H1 (cell line): ENCODE results near the gene NMT2. TPM values are rescaled to one million over a fixed set of nuclear protein-coding genes. Genes with fewer than 3 reads are reported as not detected.

Experiments used
- CTCF ChIA-PET: fragments of 300-600 bp; sonication (Branson Sonifier 250); formaldehyde crosslinking; loops from one replicate; lab custom pipeline; 2021; ENCODE audit not compliant: partially characterized antibody; lab: Charles Lee
- POLR2A ChIA-PET: fragments of 300-600 bp; sonication (Branson Sonifier 250); formaldehyde crosslinking; loops from one replicate; lab custom pipeline; 2021; ENCODE audit warnings: inconsistent platforms; ENCODE audit not compliant: partially characterized antibody; lab: Charles Lee
- DNase-seq, 2 experiments: peaks; one replicate each; pipeline versions ENCODE4 v3.0.0 to v3.0.0-alpha.2; 2010 to 2022; ENCODE audit warnings: low spot score in 2 of 2, low read depth in 1 of 2, mixed read lengths in 1 of 2
- FAIRE-seq: peaks from 2 replicates; lab custom pipeline; 2011; peaks lifted over from hg19 to GRCh38; lab: Jason Lieb, UNC
- H2AFZ ChIP-seq: 2 replicates; pipeline ENCODE4 v1.8.1; 2012; ENCODE audit warnings: low read length, inconsistent platforms
- H2AK5ac ChIP-seq: 2 replicates; pipeline ENCODE4 v1.6.1; 2013; ENCODE audit warnings: low read depth, low read length
- H2BK120ac ChIP-seq: replicated peaks from 2 replicates; pipeline ENCODE3; 2013; ENCODE audit warnings: low read depth, low read length, inconsistent platforms
- H2BK12ac ChIP-seq: 2 replicates; pipeline ENCODE4 v1.6.1; 2013; ENCODE audit warnings: low read depth, low read length
- H2BK15ac ChIP-seq: 2 replicates; pipeline ENCODE4 v1.6.1; 2013; ENCODE audit warnings: low read length
- H2BK20ac ChIP-seq: 2 replicates; pipeline ENCODE4 v1.6.1; 2013; ENCODE audit warnings: low read length
- H2BK5ac ChIP-seq: 2 replicates; pipeline ENCODE4 v1.6.1; 2013; ENCODE audit warnings: low read depth, low read length
- H3K14ac ChIP-seq: 2 replicates; pipeline ENCODE4 v1.6.1; 2013; ENCODE audit warnings: inconsistent platforms; ENCODE audit not compliant: insufficient read length
- H3K18ac ChIP-seq: 2 replicates; pipeline ENCODE4 v1.6.1; 2013; ENCODE audit warnings: low read length; ENCODE audit errors: extremely low read depth
- H3K23ac ChIP-seq: 2 replicates; pipeline ENCODE4 v1.6.1; 2013; ENCODE audit warnings: inconsistent platforms; ENCODE audit not compliant: insufficient read length
- H3K23me2 ChIP-seq: 2 replicates; pipeline ENCODE4 v1.6.1; 2013; ENCODE audit warnings: low read depth, low read length
- H3K27ac ChIP-seq: 2 replicates; pipeline ENCODE4 v1.6.1; 2011; ENCODE audit warnings: low read depth, low read length, inconsistent platforms
- H3K27me3 ChIP-seq, 4 experiments: replicated peaks in 1 of 4; 1 replicate in 1 of 4; 2 replicates in 3 of 4; pipeline versions ENCODE4 v1.6.1 to v1.8.1; 2011 to 2013; ENCODE audit warnings: low read length in 3 of 4, mild to moderate bottlenecking in 3 of 4, inconsistent platforms in 2 of 4, mixed read lengths in 2 of 4, moderate library complexity in 1 of 4; ENCODE audit not compliant: control insufficient read depth in 3 of 4, insufficient read depth in 3 of 4; ENCODE audit errors: extremely low read depth in 1 of 4
- H3K36me3 ChIP-seq, 4 experiments: 2 replicates each; pipeline versions ENCODE4 v1.6.1 to v1.8.1; 2011 to 2013; ENCODE audit warnings: mild to moderate bottlenecking in 4 of 4, low read length in 3 of 4, moderate library complexity in 2 of 4, control low read depth in 1 of 4, inconsistent platforms in 1 of 4; ENCODE audit not compliant: insufficient read depth in 4 of 4, control insufficient read depth in 2 of 4
- H3K4ac ChIP-seq: replicated peaks from 2 replicates; pipeline ENCODE3; 2013; ENCODE audit warnings: low read length, low read depth, mixed read lengths, inconsistent platforms; ENCODE audit not compliant: insufficient read length
- H3K4me1 ChIP-seq, 4 experiments: replicated peaks in 1 of 4; 1 replicate in 1 of 4; 2 replicates in 3 of 4; pipeline versions ENCODE4 v1.6.1 to v1.8.1; 2011 to 2013; ENCODE audit warnings: low read length in 3 of 4, inconsistent platforms in 2 of 4, mixed read lengths in 1 of 4; ENCODE audit not compliant: insufficient read depth in 4 of 4, control insufficient read depth in 3 of 4
- H3K4me2 ChIP-seq, 2 experiments: 2 replicates each; pipeline versions ENCODE4 v1.6.1 to v1.8.1; 2011 to 2013; ENCODE audit warnings: low read depth in 2 of 2, low read length in 2 of 2, control low read depth in 1 of 2, inconsistent platforms in 1 of 2, mild to moderate bottlenecking in 1 of 2; ENCODE audit not compliant: insufficient read depth in 1 of 2
- H3K4me3 ChIP-seq, 4 experiments: fragments of 200-600, 300-600 bp in 1 of 4; sonication (generic), shearing (Covaris generic), sonication (Bioruptor Twin) in 1 of 4; 2 replicates each; pipeline versions ENCODE4 v1.5.1 to v1.8.1; 2011 to 2016; ENCODE audit warnings: low read length in 4 of 4, low read depth in 3 of 4, control low read depth in 2 of 4, inconsistent platforms in 2 of 4, mild to moderate bottlenecking in 2 of 4, mixed read lengths in 1 of 4, moderate library complexity in 1 of 4; ENCODE audit not compliant: insufficient read depth in 2 of 4; ENCODE audit errors: extremely low read depth in 1 of 4
- H3K56ac ChIP-seq: replicated peaks from 2 replicates; pipeline ENCODE3; 2013; ENCODE audit warnings: low read depth, mild to moderate bottlenecking, mixed read lengths, low read length, inconsistent platforms; ENCODE audit not compliant: insufficient read length
- H3K79me1 ChIP-seq: 2 replicates; pipeline ENCODE4 v1.6.1; 2013; ENCODE audit warnings: low read depth, low read length, control low read depth
- H3K79me2 ChIP-seq, 2 experiments: 2 replicates each; pipeline versions ENCODE4 v1.6.1 to v1.8.1; 2012 to 2013; ENCODE audit warnings: low read length in 2 of 2, mild to moderate bottlenecking in 2 of 2, inconsistent platforms in 1 of 2; ENCODE audit not compliant: insufficient read depth in 2 of 2, control insufficient read depth in 1 of 2
- H3K9ac ChIP-seq, 4 experiments: replicated peaks in 1 of 4; 1 replicate in 1 of 4; 2 replicates in 3 of 4; pipeline versions ENCODE4 v1.6.1 to v1.8.1; 2011 to 2013; ENCODE audit warnings: low read depth in 3 of 4, low read length in 3 of 4, control low read depth in 2 of 4, mild to moderate bottlenecking in 2 of 4, moderate library complexity in 2 of 4, inconsistent platforms in 1 of 4; ENCODE audit errors: extremely low read depth in 1 of 4
- H3K9me3 ChIP-seq, 2 experiments: 2 replicates each; pipeline versions ENCODE4 v1.6.1 to v1.8.1; 2012 to 2013; ENCODE audit warnings: mild to moderate bottlenecking in 2 of 2, moderate library complexity in 2 of 2, control low read depth in 1 of 2, inconsistent platforms in 1 of 2, low read depth in 1 of 2, low read length in 1 of 2, mixed read lengths in 1 of 2; ENCODE audit not compliant: insufficient read depth in 2 of 2
- H4K20me1 ChIP-seq, 2 experiments: replicated peaks in 1 of 2; 2 replicates each; pipeline versions ENCODE3 to v1.8.1; 2011 to 2013; ENCODE audit warnings: inconsistent platforms in 2 of 2, low read length in 2 of 2, mild to moderate bottlenecking in 1 of 2; ENCODE audit not compliant: insufficient read depth in 2 of 2, control insufficient read depth in 1 of 2
- H4K5ac ChIP-seq: 2 replicates; pipeline ENCODE4 v1.6.1; 2013; ENCODE audit warnings: low read length, low read depth, mixed read lengths, inconsistent platforms; ENCODE audit not compliant: insufficient read length
- H4K8ac ChIP-seq: 2 replicates; pipeline ENCODE4 v1.8.0; 2013; ENCODE audit warnings: mild to moderate bottlenecking, moderate library complexity, low read length, inconsistent platforms; ENCODE audit not compliant: insufficient read depth; ENCODE audit errors: extremely low read depth
- H4K91ac ChIP-seq: replicated peaks from 2 replicates; pipeline ENCODE3; 2013; ENCODE audit warnings: low read length, mixed read lengths, inconsistent platforms; ENCODE audit not compliant: insufficient read length
- JUND ChIP-seq: IDR thresholded peaks from 2 replicates; pipeline ENCODE4 v1.6.1; 2011; ENCODE audit warnings: mild to moderate bottlenecking, improper control_type of control experiment, low read length
- POLR2AphosphoS5 ChIP-seq: IDR thresholded peaks from 2 replicates; pipeline ENCODE4 v1.6.1; 2011; ENCODE audit warnings: low read depth, low read length
- WGBS, 2 experiments: shearing (Covaris generic) in 1 of 2; methylation state at CpG; one replicate each; pipeline versions ENCODE4 v1.1.6 to v1.1.7; 2013 to 2015; ENCODE audit warnings: low lambda C conversion rate in 2 of 2, mixed read lengths in 2 of 2, inconsistent platforms in 1 of 2, low coverage in 1 of 2, missing lambda C conversion rate in 1 of 2; ENCODE audit not compliant: insufficient replicate concordance in 2 of 2, insufficient coverage in 1 of 2, insufficient read length in 1 of 2; ENCODE audit errors: extremely low coverage in 1 of 2, missing lambda C conversion rate in 1 of 2; 5-methylcytosine and 5-hydroxymethylcytosine counted together
- polyA plus RNA-seq, 7 experiments: library from polyadenylated mRNA; depleted of rRNA in 3 of 7; stranded (reverse) in 5 of 7; unstranded in 2 of 7; fragments of >200 nt in 5 of 7; fragments of 200-250 nt in 2 of 7; gene quantifications; 1 replicate in 5 of 7; 2 replicates in 1 of 7; 4 replicates in 1 of 7; pipeline versions ENCODE4 v1.2.1 to v1.2.3, GENCODE V29; 2011 to 2013; ENCODE audit warnings: missing spikeins in 2 of 7, mixed read lengths in 2 of 7
- total RNA-seq: library from RNA; stranded (reverse); fragmentation: NEBNext Ultra II Directional; extraction: Animal tissue kit (Norgen Biotek cat#: 25700); gene quantifications from 2 replicates; pipeline ENCODE4 v1.2.1, GENCODE V29; 2021

The NMT2 gene
- total and polyA plus RNA-seq, 2 of the 8 experiments (the other 6 are each of a cell fraction or from before 2014, with no cell fraction given), result 4.4 to 15.4 TPM

GRCh38 chr10:15116225-15116624 lies 52.3 kb downstream of the NMT2 start:
- H4K5ac ChIP-seq, result no peak overlapping the region
- no peak overlapping the region for H3K4me2 ChIP-seq
- H3K56ac ChIP-seq, result no peak overlapping the region
- H2AFZ ChIP-seq, result no peak overlapping the region
- H2BK20ac ChIP-seq, result no peak overlapping the region
- WGBS, 2 experiments, result 81% methylated on average over 5 of the region's 5 CpGs; no CpG with 5 or more reads in 1 of the 2 experiments
- ChIA-PET POLR2A (no interaction called here), CTCF (interaction anchor here (1.9 kb wide), 1 partner anchor 10 kb away, joined by 5 read pairs; no protein-coding TSS in a partner anchor)
- FAIRE-seq (no peak), DNase-seq (no peak)
- H3K4me3 ChIP-seq, result no peak overlapping the region
- H3K79me1 ChIP-seq, result no peaks in the 10 kb centered on the region
- H3K27me3 ChIP-seq, result no peaks in the 10 kb centered on the region
- no peak overlapping the region for H2BK120ac ChIP-seq
- no peak overlapping the region for H4K91ac ChIP-seq
- no peak overlapping the region for H3K23ac ChIP-seq
- H3K18ac ChIP-seq, result no peak overlapping the region
- no peaks in the 10 kb centered on the region for H3K23me2 ChIP-seq
- H3K4ac ChIP-seq, result no peak overlapping the region
- no peak overlapping the region for H3K27ac ChIP-seq
- no peaks in the 10 kb centered on the region for H3K4me1 ChIP-seq
- H4K8ac ChIP-seq, result no peak overlapping the region
- H3K14ac ChIP-seq, result no peak overlapping the region
- H3K9ac ChIP-seq, result no peak overlapping the region
- no peaks in the 10 kb centered on the region for H4K20me1 ChIP-seq
- peaks cover 0 to 12% (median 7%) of the 10 kb centered on the region in 4 experiments; a peak in 4 of 8 replicates for H3K36me3 ChIP-seq
- no peak overlapping the region for H2AK5ac ChIP-seq
- no peaks in the 10 kb centered on the region for H3K9me3 ChIP-seq
- H2BK15ac ChIP-seq, result no peak overlapping the region
- H2BK5ac ChIP-seq, result no peak overlapping the region
- H3K79me2 ChIP-seq, result no peaks in the 10 kb centered on the region
- H2BK12ac ChIP-seq, result no peak overlapping the region
- TF ChIP-seq JUND (no peak), POLR2AphosphoS5 (no peak)
